HS-5 (cell line): Measurements from ENCODE around the gene KRTAP3-3.
"Not testable (repeated sequence)": the region's sequence is repeated elsewhere in the genome, so short reads cannot be mapped to it uniquely, and the experiment has no call there.

Source experiments
- DNase-seq: peaks from one replicate; pipeline ENCODE4 v3.0.0-alpha.2; 2012; ENCODE audit warnings: low read depth

The KRTAP3-3 gene

GRCh38 chr17:40993839-40994238, at the start of gene KRTAP3-3:
Gene KRTAP3-3, minus strand, starts transcription at chr17:40994164. Its CDS starts 67 bp downstream, at chr17:40994097.
- DNase-seq = no peak

- DNase-seq = no peak
Measured at GRCh38 chr17:41042953-41043352, 49.0 kb upstream of the KRTAP3-3 start.

- not testable (repeated sequence) for DNase-seq
Measured at GRCh38 chr17:41040783-41041571, 47.0 kb upstream of the KRTAP3-3 start, which contains the start of gene KRTAP1-1. Gene KRTAP1-1, minus strand, starts transcription at chr17:41041450. Its CDS starts 53 bp downstream, at chr17:41041397.

GRCh38 chr17:41037853-41038350, 43.9 kb upstream of the KRTAP3-3 start:
- DNase-seq = no peak

GRCh38 chr17:41034346-41034935, 40.5 kb upstream of the KRTAP3-3 start, which contains the start of gene KRTAP1-3:
Gene KRTAP1-3, minus strand, starts transcription at chr17:41034874. Its CDS starts 53 bp downstream, at chr17:41034821.
- not testable (repeated sequence) for DNase-seq

GRCh38 chr17:41029633-41030245, 35.8 kb upstream of the KRTAP3-3 start, which contains the start of gene KRTAP1-4:
Gene KRTAP1-4, minus strand, starts transcription at chr17:41030195. Its CDS starts 117 bp downstream, at chr17:41030078.
- no peak for DNase-seq

- peak; percentile 68 for DNase-seq
Measured at GRCh38 chr17:41026715-41027471, 32.9 kb upstream of the KRTAP3-3 start, which contains the start of gene KRTAP1-5. Gene KRTAP1-5, minus strand, starts transcription at chr17:41027208. Its CDS starts 53 bp downstream, at chr17:41027155.

- DNase-seq = no peak
Measured at GRCh38 chr17:41024697-41025096, 30.7 kb upstream of the KRTAP3-3 start.

GRCh38 chr17:41020336-41020735, 26.4 kb upstream of the KRTAP3-3 start:
- no peak for DNase-seq

- no peak for DNase-seq
Measured at GRCh38 chr17:41019415-41019814, 25.5 kb upstream of the KRTAP3-3 start.

- no peak for DNase-seq
Measured at GRCh38 chr17:41018541-41018940, 24.6 kb upstream of the KRTAP3-3 start.

- no peak for DNase-seq
Measured at GRCh38 chr17:41016578-41017215, 22.7 kb upstream of the KRTAP3-3 start.

- no peak for DNase-seq
Measured at GRCh38 chr17:41015454-41015853, 21.5 kb upstream of the KRTAP3-3 start.

- DNase-seq = no peak
Measured at GRCh38 chr17:41013606-41014005, 19.6 kb upstream of the KRTAP3-3 start.

- peak; percentile 60 for DNase-seq
Measured at GRCh38 chr17:41013181-41013580, 19.2 kb upstream of the KRTAP3-3 start.

GRCh38 chr17:41012326-41013120, 18.6 kb upstream of the KRTAP3-3 start:
- no peak for DNase-seq

GRCh38 chr17:41010441-41010840, 16.5 kb upstream of the KRTAP3-3 start:
- no peak for DNase-seq

- DNase-seq = no peak
Measured at GRCh38 chr17:41009936-41010335, 16.0 kb upstream of the KRTAP3-3 start.

GRCh38 chr17:41009301-41009760, 15.4 kb upstream of the KRTAP3-3 start:
- DNase-seq = no peak

GRCh38 chr17:41008811-41009210, 14.8 kb upstream of the KRTAP3-3 start, which contains the start of gene KRTAP3-1:
Gene KRTAP3-1, minus strand, starts transcription at chr17:41009128. Its CDS starts 54 bp downstream, at chr17:41009074.
- DNase-seq = no peak
